GM19035 (cell line): ENCODE results near the gene ZC3H8.

ENCODE experiments used
- ATAC-seq: cut with Tn5 transposase; IDR thresholded peaks from one replicate; pipeline ENCODE4 v1.9.1; 2021; ENCODE audit not compliant: unreplicated experiment

The ZC3H8 gene

DNA sequence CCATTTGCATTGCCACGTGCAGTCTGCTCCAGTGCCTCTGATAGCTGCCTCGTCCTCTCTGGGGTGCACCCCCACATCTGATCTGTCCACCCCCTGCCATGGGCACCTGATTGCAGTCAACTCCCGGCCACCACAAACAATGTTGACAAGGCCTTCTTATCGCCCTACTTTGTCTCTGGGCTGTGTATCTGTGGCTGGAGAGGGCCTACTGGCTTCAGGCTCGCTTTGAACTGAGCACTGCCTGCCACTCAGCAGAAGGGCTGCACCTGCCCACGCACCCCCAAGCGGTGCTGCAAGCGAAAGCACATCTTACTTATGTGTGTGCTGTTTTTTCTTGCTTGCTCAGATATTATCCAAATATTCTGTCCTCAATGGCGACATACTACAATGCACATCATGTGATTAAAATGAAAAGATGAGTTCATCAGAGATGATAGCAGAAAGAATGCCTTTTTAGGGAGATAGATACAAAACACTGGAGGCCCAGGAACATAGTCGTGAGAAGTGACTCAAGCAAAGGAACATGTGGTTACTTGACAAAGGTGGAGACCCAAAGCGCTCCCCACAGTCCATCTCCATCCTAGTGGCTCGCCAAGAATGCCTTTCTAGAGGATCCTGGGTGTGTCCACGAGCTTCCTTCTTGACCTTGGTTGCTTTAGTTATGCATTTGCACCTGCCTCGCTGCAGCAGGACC, 87.9 kb downstream of the ZC3H8 start:
- no peak for ATAC-seq

DNA sequence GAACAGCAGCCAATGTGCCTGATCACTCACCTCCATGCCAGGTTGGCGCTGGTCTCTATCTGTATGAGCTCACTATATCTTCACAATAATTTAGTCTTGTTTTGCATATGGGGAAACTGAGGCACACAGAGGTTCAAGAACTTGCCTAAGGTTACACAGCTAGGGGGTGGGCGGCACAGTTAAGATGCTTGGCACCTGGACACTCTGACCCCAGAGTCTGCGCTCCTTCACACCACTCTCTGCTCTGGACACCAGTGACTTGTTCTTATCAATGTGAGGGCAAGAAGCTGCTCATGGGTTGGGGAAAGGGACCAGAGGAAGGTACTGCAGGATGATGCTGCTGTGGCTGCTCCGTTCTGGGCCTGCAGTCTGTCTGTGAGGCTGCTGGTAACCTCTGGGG, 89.5 kb downstream of the ZC3H8 start:
- ATAC-seq, result no peak

DNA sequence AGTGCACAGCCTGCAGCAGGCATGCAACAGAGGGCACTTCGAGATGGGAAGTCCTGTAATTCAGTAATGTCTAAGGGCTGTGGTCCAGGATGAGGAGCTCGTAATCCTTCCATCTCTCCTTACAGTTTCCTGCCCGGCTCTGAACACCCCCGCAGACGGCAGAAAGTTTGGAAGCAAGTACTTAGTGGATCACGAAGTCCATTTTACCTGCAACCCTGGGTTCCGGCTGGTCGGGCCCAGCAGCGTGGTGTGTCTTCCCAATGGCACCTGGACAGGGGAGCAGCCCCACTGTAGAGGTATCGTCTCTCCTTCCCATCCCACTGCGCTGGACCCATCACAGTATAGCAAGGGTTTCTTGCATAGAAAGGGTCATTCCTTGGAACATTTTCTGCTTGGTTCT, 90.0 kb downstream of the ZC3H8 start:
- ATAC-seq, result no peak

- ATAC-seq, result no peak
These were observed 91.3 kb downstream of the ZC3H8 start for GRCh38 chr2:112163541-112163981.

DNA sequence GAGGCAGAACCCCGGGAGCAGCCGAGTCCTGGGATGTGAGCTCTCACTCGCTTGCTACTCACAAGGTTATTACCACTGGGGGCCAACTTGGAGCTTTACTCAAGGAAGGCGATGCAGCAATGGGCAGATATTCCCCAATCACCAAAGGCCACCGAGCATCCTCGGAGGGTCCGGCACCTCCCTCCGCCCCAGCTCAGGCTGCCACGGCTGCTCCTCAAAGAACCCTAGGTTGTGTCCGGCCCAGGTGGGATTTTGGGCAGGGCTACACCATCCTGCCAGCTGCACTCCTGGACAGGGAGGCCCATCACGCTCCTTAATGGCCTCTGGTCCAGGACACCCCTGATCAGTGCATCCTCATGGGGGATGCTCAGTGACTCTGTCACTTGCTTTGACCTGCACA, 91.9 kb downstream of the ZC3H8 start:
- ATAC-seq, result no peak

- no peak for ATAC-seq
These were observed 92.5 kb downstream of the ZC3H8 start for GRCh38 chr2:112162341-112162740.
